ENCODE results near the gene GLT8D2.

GRCh38 chr12:104079024-104079423, 29.0 kb upstream of the GLT8D2 start:
- TF ChIP-seq CTCF (IDR thresholded peaks at IDR 0.05 in 4 of 5, conservative IDR thresholded peaks at IDR 0.05 in 1 of 5): no peak
- TF ChIP-seq POLR2A (IDR thresholded peaks at IDR 0.05): no peak
